Astrocyte (in vitro differentiated cells and primary cell): Measurements from ENCODE around the gene HAUS7. TPM values are rescaled to one million over a fixed set of nuclear protein-coding genes. Genes with fewer than 3 reads are reported as not detected.

Source experiments
- DNase-seq: peaks from one replicate; pipeline ENCODE4 v3.0.0-alpha.2; 2010; ENCODE audit warnings: low read depth
- FAIRE-seq: peaks from 2 replicates; lab custom pipeline; 2011; peaks lifted over from hg19 to GRCh38; lab: Jason Lieb, UNC
- H2AFZ ChIP-seq: 2 replicates; pipeline ENCODE4 v1.6.0; 2012; ENCODE audit warnings: low read depth, low read length, inconsistent platforms
- H3K27ac ChIP-seq: 2 replicates; pipeline ENCODE4 v1.5.1; 2011; ENCODE audit warnings: low read depth, low read length, inconsistent platforms
- H3K27me3 ChIP-seq: 2 replicates; pipeline ENCODE4 v1.6.0; 2011; ENCODE audit warnings: low read length, inconsistent platforms; ENCODE audit not compliant: insufficient read depth
- H3K36me3 ChIP-seq: 2 replicates; pipeline ENCODE4 v1.5.1; 2011; ENCODE audit warnings: low read length, inconsistent platforms; ENCODE audit not compliant: insufficient read depth
- H3K4me1 ChIP-seq: 2 replicates; pipeline ENCODE4 v1.5.1; 2011; ENCODE audit warnings: low read length, inconsistent platforms; ENCODE audit not compliant: insufficient read depth
- H3K4me2 ChIP-seq: 2 replicates; pipeline ENCODE4 v1.6.0; 2012; ENCODE audit warnings: low read length, inconsistent platforms
- H3K4me3 ChIP-seq: 2 replicates; pipeline ENCODE4 v1.5.1; 2011; ENCODE audit warnings: low read depth, mild to moderate bottlenecking, low read length, inconsistent platforms; ENCODE audit not compliant: insufficient read depth
- H3K79me2 ChIP-seq: 2 replicates; pipeline ENCODE4 v1.6.0; 2012; ENCODE audit warnings: mild to moderate bottlenecking, low read length, inconsistent platforms; ENCODE audit not compliant: insufficient read depth
- H3K9ac ChIP-seq: 2 replicates; pipeline ENCODE4 v1.6.0; 2012; ENCODE audit warnings: mild to moderate bottlenecking, low read length, inconsistent platforms
- H3K9me3 ChIP-seq: 2 replicates; pipeline ENCODE4 v1.5.1; 2012; ENCODE audit warnings: low read depth, mild to moderate bottlenecking, low read length, inconsistent platforms; ENCODE audit not compliant: insufficient read depth
- H4K20me1 ChIP-seq: 2 replicates; pipeline ENCODE4 v1.6.0; 2012; ENCODE audit warnings: low read length, inconsistent platforms; ENCODE audit not compliant: insufficient read depth
- H3K27ac Mint-ChIP-seq: one replicate; pipeline ENCODE4 v1.8.0; 2021; ENCODE audit warnings: mild to moderate bottlenecking, mixed read lengths; ENCODE audit not compliant: unreplicated experiment
- H3K27me3 Mint-ChIP-seq: one replicate; pipeline ENCODE4 v1.8.0; 2021; ENCODE audit warnings: low read depth, mixed read lengths; ENCODE audit not compliant: unreplicated experiment
- H3K36me3 Mint-ChIP-seq: one replicate; pipeline ENCODE4 v1.8.0; 2021; ENCODE audit warnings: low read depth, mixed read lengths; ENCODE audit not compliant: unreplicated experiment
- H3K4me1 Mint-ChIP-seq: one replicate; pipeline ENCODE4 v1.8.0; 2021; ENCODE audit warnings: low read depth, mixed read lengths; ENCODE audit not compliant: unreplicated experiment
- H3K4me3 Mint-ChIP-seq: one replicate; pipeline ENCODE4 v1.8.0; 2021; ENCODE audit warnings: mild to moderate bottlenecking, moderate library complexity, mixed read lengths; ENCODE audit not compliant: unreplicated experiment
- H3K9me3 Mint-ChIP-seq: one replicate; pipeline ENCODE4 v1.8.0; 2021; ENCODE audit warnings: mild to moderate bottlenecking, mixed read lengths; ENCODE audit not compliant: unreplicated experiment
- EZH2 ChIP-seq: IDR thresholded peaks from 2 replicates; pipeline ENCODE4 v1.6.1; 2012; ENCODE audit warnings: mild to moderate bottlenecking, low read length, inconsistent platforms; ENCODE audit not compliant: insufficient read depth
- total RNA-seq: library from RNA; stranded (reverse); gene quantifications from 2 replicates; pipeline ENCODE4 v1.2.1, GENCODE V29; 2021
- TF ChIP-seq, protein P1 (sequence below): IDR thresholded peaks from 2 replicates; pipeline ENCODE4 v1.5.1; 2011; ENCODE audit warnings: low read depth, mild to moderate bottlenecking, inconsistent platforms, low read length, moderate library complexity; ENCODE audit not compliant: insufficient read depth

HAUS7 gene
- total RNA-seq, 1 donor from 2014 or later, result 12.1 TPM

DNA sequence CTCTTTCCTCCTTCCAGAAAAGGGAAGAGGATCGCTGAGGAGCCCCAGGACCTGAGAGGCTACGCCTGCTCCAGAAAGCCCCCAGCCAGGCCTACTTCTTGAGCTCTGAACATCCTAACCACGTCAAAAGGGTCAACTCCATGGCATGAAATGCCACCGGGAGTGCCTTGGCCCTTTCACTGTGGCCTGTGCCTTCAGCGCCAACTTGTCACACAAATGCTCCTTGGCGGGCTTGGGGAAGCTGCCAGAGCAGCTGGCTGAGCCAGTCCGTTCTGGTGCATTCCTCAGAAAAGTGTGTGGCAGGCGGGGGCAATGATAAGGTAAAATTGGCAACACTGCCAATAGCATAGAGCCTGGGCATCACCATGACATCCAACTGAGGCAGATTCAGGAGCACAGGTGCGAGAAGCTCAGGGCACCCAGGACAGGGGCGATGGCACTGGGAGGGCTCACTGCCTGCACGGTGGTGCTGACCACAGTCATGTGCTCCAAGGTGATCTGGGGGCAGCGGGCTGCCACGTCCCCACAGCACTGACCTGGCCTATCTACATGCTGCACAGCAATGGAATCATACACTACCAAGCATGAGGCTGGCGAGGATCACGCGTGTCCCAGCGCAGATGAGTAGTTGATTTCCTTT, 12.4 kb downstream of the HAUS7 start:
- H3K9me3 Mint-ChIP-seq, result no peaks in the 10 kb centered on the region
- H3K36me3 Mint-ChIP-seq, result no peaks in the 10 kb centered on the region
- TF ChIP-seq, protein P1, sequence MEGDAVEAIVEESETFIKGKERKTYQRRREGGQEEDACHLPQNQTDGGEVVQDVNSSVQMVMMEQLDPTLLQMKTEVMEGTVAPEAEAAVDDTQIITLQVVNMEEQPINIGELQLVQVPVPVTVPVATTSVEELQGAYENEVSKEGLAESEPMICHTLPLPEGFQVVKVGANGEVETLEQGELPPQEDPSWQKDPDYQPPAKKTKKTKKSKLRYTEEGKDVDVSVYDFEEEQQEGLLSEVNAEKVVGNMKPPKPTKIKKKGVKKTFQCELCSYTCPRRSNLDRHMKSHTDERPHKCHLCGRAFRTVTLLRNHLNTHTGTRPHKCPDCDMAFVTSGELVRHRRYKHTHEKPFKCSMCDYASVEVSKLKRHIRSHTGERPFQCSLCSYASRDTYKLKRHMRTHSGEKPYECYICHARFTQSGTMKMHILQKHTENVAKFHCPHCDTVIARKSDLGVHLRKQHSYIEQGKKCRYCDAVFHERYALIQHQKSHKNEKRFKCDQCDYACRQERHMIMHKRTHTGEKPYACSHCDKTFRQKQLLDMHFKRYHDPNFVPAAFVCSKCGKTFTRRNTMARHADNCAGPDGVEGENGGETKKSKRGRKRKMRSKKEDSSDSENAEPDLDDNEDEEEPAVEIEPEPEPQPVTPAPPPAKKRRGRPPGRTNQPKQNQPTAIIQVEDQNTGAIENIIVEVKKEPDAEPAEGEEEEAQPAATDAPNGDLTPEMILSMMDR, result no peak
- no peak for TF ChIP-seq EZH2

DNA sequence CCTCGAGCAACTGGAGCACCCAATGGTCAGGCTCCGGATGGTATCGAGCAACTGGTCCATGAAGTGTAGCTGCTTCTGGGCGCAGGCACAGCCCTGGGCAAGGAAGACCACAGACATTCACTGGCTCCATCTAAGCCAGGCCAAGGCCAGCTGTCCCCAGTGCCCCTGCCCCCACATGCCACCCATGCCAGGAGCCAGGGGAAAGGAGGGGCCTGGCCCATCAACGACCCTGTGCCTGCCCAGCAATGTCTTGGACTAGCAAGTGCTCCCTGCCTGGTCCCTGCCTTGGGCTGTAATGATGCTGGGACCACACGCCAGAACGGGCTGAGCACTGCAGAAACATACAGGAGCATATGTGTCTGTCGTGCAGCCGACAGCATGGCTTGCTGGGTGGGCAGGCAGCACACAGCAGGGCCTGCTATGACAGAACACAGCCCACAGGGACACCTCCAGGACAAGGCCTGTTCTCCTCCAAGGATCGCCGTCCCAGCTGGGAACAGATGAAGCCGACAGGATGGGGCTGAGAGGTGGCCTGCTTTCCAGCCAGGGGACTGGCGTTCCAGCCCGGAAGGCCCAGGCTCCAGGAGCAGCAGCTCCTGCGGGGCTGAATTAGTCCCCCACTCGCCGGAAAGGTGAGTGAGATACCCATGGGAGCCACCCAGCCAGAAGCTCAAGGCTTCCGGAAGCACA, 13.1 kb downstream of the HAUS7 start:
- Histone ChIP-seq H3K4me2 (no peak overlapping the region), H3K27me3 (no peaks in the 10 kb centered on the region), H3K27ac (no peak overlapping the region), H3K4me3 (no peak overlapping the region), H3K79me2 (no peaks in the 10 kb centered on the region), H3K36me3 (no peaks in the 10 kb centered on the region), H4K20me1 (no peaks in the 10 kb centered on the region), H2AFZ (no peak overlapping the region), H3K9me3 (no peaks in the 10 kb centered on the region), H3K4me1 (peaks cover 14% of the 10 kb centered on the region), H3K9ac (no peak overlapping the region)
- H3K27me3 Mint-ChIP-seq, result no peaks in the 10 kb centered on the region
- TF ChIP-seq, protein P1, result no peak
- TF ChIP-seq EZH2, result no peak
- DNase-seq, result no peak
- no peak for FAIRE-seq
- peaks cover 14% of the 10 kb centered on the region for H3K4me1 Mint-ChIP-seq
- no peaks in the 10 kb centered on the region for H3K9me3 Mint-ChIP-seq
- no peaks in the 10 kb centered on the region for H3K36me3 Mint-ChIP-seq
- no peak overlapping the region for H3K4me3 Mint-ChIP-seq
- H3K27ac Mint-ChIP-seq, result no peak overlapping the region

More for the DNA sequence above, 12.4 kb downstream of the HAUS7 start:
- H3K27me3 Mint-ChIP-seq, result no peaks in the 10 kb centered on the region
- no peak overlapping the region for H3K9ac ChIP-seq
- no peak overlapping the region for H3K4me2 ChIP-seq
- FAIRE-seq (no peak), DNase-seq (no peak)
- H3K36me3 ChIP-seq, result no peaks in the 10 kb centered on the region
- H3K4me3 ChIP-seq, result no peak overlapping the region
- no peak overlapping the region for H3K27ac Mint-ChIP-seq
- H3K4me1 ChIP-seq, result peaks cover 14% of the 10 kb centered on the region
- no peaks in the 10 kb centered on the region for H4K20me1 ChIP-seq
- no peaks in the 10 kb centered on the region for H3K9me3 ChIP-seq
- H3K27me3 ChIP-seq, result no peaks in the 10 kb centered on the region
- no peak overlapping the region for H2AFZ ChIP-seq
- no peak overlapping the region for H3K4me3 Mint-ChIP-seq
- no peak overlapping the region for H3K27ac ChIP-seq
- no peaks in the 10 kb centered on the region for H3K79me2 ChIP-seq
- peaks cover 14% of the 10 kb centered on the region for H3K4me1 Mint-ChIP-seq

DNA sequence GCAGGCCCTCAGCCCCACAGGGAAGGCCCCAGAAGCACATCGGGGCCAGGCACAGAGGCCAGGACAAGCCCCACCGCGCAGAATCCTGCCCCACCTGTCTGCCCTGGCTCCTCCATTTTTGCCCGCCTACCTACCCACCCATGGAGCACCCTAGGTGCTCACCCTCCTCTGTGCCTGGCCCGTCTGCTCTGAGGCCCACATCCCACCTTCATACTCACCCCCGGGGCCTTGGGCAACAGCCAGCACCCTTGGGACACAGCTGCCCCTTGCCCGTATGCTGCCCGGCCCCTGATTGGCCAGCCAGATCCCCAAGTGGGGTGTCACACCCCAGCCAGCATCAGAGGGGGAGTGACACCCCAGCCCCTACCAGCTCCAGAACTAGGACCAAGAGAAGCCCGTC, 13.7 kb downstream of the HAUS7 start:
- Mint-ChIP-seq H3K4me1 (peaks cover 14% of the 10 kb centered on the region), H3K36me3 (no peaks in the 10 kb centered on the region), H3K4me3 (no peak overlapping the region), H3K27me3 (no peaks in the 10 kb centered on the region), H3K27ac (no peak overlapping the region), H3K9me3 (no peaks in the 10 kb centered on the region)
- H2AFZ ChIP-seq, result no peak overlapping the region
- no peak overlapping the region for H3K4me3 ChIP-seq
- no peaks in the 10 kb centered on the region for H3K9me3 ChIP-seq
- FAIRE-seq (no peak), DNase-seq (no peak)
- H3K27me3 ChIP-seq, result no peaks in the 10 kb centered on the region
- peaks cover 14% of the 10 kb centered on the region for H3K4me1 ChIP-seq
- H3K4me2 ChIP-seq, result no peak overlapping the region
- no peaks in the 10 kb centered on the region for H3K36me3 ChIP-seq
- no peak overlapping the region for H3K27ac ChIP-seq
- TF ChIP-seq, protein P1, result no peak
- TF ChIP-seq EZH2, result no peak
- H3K79me2 ChIP-seq, result no peaks in the 10 kb centered on the region
- no peaks in the 10 kb centered on the region for H4K20me1 ChIP-seq
- no peak overlapping the region for H3K9ac ChIP-seq
